ENCODE data around the gene ACOX3.

DNA sequence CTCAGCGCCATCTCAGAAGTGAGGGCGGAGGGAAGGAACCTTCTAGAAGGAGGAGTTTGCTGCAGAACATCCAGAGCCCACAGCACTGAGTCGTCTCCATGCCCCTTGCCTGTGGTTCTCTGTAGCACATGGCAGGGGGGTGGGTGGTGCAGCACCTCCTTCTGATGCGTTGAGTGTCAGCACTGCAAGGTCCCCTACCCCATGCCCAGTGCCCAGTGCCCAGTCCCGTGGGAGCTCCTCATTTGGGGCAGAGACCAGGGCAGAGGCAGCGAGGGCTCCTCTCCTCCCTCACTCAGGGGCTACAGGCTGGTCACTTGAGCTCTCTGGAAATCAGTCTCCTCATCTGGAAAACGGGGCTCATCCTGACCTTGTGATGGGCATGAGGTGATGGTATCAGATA, 92.9 kb downstream of the ACOX3 start:
- TF ChIP-seq, protein P1, sequence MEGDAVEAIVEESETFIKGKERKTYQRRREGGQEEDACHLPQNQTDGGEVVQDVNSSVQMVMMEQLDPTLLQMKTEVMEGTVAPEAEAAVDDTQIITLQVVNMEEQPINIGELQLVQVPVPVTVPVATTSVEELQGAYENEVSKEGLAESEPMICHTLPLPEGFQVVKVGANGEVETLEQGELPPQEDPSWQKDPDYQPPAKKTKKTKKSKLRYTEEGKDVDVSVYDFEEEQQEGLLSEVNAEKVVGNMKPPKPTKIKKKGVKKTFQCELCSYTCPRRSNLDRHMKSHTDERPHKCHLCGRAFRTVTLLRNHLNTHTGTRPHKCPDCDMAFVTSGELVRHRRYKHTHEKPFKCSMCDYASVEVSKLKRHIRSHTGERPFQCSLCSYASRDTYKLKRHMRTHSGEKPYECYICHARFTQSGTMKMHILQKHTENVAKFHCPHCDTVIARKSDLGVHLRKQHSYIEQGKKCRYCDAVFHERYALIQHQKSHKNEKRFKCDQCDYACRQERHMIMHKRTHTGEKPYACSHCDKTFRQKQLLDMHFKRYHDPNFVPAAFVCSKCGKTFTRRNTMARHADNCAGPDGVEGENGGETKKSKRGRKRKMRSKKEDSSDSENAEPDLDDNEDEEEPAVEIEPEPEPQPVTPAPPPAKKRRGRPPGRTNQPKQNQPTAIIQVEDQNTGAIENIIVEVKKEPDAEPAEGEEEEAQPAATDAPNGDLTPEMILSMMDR (IDR thresholded peaks at IDR 0.05): no peak
- TF ChIP-seq EP300 (IDR thresholded peaks at IDR 0.05; ENCODE audit: borderline replicate concordance in 1 of 2, low read depth in 1 of 2, low read length in 1 of 2): no peak
